ENCODE results near the gene COL18A1.

COL18A1 gene

DNA sequence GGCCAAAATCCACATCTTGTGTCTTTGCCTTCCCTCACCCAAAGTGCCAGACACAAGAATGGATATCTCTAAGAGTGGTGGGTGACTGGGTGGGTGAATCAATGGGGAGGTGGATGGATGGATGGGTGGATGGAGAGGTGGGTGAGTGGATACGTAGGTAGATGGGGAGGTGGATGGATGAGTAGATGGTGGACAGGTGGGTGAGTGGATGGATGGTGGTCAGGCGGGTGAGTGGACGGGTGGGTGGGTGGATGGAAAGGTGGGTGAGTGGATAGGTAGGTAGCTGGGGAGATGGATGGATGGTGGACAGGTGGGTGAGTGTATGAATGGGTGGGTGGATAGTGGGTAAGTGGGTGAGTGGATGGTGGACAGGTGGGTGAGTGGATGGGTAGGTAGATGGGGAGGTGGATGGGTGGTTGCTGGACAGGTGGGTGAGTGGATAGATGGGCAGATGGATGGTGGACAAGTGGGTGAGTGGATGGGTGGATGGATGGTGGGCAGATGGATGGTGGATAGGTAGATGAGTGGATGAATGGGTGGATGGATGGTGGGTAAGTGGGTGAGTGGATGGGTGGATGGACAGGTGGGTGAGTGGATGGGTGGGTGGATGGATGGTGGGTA is 103.0 kb downstream of the COL18A1 start:
- DNase-seq (ENCODE audit: low read depth): no peak

GRCh38 chr21:45508607-45509565 is 103.9 kb downstream of the COL18A1 start:
- DNase-seq (ENCODE audit: low read depth): no peak

DNA sequence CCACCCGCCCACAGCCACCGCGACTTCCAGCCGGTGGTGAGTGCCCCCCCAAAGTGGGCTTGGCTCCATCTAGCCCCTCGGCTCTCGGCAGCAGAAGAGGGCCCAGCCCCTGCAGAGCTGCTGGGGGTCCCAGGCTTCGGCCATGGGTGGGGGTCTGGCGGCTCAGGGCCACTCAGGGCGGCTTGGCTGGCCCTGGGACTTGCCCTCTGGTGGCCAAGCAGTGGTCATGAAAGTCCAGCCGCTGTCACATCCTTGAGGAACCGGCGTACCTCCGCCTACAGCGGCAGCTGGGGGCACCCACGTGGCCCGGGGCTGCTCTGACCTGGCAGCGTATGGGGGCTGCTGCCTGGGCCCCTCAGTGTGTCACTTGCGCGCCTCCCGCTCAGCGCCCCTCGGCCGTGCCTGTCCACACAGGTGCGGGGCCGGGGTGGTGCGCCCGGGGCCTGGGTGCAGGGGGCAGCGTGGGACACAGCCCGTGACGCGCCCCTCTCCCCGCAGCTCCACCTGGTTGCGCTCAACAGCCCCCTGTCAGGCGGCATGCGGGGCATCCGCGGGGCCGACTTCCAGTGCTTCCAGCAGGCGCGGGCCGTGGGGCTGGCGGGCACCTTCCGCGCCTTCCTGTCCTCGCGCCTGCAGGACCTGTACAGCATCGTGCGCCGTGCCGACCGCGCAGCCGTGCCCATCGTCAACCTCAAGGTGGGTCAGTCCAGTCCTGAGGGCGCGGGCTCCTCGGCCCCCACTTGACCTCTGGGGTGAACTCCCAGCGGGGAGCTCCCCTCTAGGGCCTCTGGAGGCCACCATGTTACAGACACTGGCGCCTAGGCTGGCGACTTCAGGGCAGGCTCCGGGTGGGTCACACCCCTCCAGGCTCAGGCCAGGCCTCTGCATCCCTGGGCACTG is 104.9 kb downstream of the COL18A1 start:
- DNase-seq (ENCODE audit: low read depth): no peak

- no peak for DNase-seq (ENCODE audit: low read depth)
Observed at GRCh38 chr21:45510466-45510955, 105.5 kb downstream of the COL18A1 start.

DNA sequence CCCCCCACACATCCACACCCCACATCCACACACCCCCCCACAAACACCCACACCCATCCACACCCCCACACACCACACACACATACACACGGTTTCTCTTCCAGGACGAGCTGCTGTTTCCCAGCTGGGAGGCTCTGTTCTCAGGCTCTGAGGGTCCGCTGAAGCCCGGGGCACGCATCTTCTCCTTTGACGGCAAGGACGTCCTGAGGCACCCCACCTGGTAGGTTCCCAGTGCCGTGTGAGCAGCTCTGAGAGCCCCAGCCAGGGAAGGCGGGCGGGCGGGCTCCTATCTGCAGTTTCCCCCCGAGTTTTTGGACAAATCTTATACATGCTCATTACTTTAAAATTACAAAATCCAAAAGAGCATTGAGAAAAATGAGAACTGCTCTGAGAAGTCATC is 106.0 kb downstream of the COL18A1 start:
- no peak for DNase-seq (ENCODE audit: low read depth)

- DNase-seq (ENCODE audit: low read depth): no peak
Observed at GRCh38 chr21:45511661-45512431, 106.9 kb downstream of the COL18A1 start.

- no peak for DNase-seq (ENCODE audit: low read depth)
Observed at GRCh38 chr21:45512626-45513002, 107.6 kb downstream of the COL18A1 start.

- DNase-seq (ENCODE audit: low read depth): no peak
Observed at GRCh38 chr21:45513003-45513717, 108.2 kb downstream of the COL18A1 start.

DNA sequence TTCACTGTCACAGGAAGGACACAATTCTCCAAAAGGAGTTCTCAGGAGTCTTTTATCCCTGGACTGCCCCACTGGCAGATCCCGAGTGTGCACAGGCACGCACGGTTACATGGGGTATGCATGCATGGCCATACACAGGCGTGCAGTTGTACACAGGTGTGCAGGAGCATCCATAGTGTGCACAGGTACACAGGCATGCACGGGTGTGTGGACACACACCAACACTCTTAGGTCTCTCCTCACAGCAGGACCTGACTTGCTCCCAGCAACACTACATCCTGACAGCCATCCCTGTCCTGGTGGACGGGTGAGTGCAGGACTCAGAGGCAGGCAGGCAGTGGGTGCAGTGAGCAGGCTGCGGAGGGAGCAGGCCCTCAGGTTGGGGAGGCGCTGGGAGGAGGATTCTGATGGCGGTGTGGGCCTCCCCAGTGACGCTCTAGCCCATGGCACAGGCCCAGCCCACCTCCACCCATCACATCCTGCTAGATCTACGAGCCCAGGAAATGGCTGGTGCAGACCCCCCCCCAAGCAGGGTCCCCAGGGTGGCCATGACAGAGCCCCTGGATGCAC is 108.9 kb downstream of the COL18A1 start:
- no peak for DNase-seq (ENCODE audit: low read depth)

DNA sequence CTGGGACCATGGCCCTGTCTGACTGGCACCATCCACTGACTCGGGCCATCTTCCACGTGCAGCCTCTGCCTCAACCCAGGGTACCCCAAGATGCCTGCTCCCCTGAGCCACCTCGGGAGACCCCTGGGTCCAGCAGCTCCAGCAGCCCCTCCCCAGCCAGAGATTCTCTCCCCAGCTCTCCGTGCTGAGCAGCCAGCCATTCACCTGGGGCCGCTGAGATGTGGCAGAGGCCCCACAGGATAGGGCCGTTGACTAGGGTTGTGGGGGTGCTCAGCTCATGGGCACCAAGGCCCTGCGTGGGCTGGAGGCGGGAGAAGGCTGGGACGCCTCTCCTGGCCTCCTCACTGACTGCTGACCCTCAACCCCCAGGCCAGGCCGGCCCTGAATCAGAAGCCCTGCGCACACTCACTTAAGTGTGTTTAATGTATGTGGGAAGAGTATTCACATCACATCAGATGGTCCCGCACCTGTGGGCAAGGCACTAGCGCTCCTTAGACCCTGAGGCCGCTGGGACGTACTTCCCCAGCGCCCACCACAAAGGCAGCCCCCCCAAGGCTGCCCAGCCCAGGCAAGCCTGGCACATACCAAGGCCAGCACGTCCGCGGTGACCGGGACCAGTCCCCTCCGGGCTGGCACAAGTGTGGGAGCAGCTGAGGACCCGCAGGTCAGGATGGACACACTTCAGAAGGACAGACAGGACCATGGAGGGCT is 109.5 kb downstream of the COL18A1 start:
- no peak for DNase-seq (ENCODE audit: low read depth)

GRCh38 chr21:45515241-45516061 is 110.5 kb downstream of the COL18A1 start:
- DNase-seq (ENCODE audit: low read depth): no peak

DNA sequence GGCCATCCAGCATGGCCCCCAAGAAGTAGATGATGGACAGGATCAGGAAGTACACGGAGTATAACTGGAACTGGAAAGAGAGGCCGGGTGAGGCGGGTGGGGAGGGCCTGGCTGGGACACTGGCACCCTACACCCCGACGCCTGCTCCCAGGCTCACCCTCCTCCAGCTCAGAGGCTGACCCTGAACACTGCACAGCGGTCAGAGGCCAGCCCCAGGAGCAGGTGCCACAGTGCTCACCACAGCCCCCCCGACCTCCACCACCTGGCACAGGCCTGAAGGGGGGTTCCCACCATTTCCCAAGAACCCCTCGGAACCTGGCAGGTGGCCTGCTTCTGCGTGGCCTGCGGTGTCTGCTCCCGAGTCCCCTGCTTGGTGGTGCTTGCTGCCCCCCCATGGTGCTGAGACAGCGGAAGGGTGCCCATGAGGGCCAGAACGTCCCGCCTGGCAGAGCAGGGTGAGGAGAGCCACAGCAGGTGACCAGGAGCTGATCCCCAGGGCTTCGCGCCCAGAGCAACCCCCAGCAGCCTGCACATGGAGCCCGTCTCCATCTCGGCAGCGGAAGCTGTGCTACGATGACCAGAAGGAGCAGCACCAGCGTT is 111.2 kb downstream of the COL18A1 start:
- no peak for DNase-seq (ENCODE audit: low read depth)

DNA sequence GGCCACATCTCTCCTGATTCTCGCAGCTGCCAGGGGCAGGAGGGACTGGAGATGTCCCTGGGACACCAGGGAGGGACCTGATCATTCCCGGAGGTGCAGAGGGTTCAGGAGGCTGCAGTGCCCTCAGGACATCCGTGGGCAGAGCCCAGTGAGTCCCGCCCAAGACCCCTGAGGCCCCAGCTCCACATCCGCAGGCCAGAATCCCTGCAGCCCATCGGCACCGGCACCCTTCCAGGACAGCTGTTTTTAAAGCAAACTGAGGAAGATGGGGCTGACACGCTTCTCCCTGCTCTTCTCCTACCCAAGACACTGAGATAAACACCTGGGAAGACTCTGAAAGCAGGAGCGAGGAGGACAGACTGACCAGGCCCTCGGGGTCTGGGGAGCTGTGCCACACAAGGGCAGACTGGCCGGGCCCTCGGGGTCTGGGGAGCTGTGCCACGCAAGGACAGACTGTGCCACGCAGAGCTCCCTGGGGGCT is 111.7 kb downstream of the COL18A1 start:
- DNase-seq (ENCODE audit: low read depth): no peak

DNA sequence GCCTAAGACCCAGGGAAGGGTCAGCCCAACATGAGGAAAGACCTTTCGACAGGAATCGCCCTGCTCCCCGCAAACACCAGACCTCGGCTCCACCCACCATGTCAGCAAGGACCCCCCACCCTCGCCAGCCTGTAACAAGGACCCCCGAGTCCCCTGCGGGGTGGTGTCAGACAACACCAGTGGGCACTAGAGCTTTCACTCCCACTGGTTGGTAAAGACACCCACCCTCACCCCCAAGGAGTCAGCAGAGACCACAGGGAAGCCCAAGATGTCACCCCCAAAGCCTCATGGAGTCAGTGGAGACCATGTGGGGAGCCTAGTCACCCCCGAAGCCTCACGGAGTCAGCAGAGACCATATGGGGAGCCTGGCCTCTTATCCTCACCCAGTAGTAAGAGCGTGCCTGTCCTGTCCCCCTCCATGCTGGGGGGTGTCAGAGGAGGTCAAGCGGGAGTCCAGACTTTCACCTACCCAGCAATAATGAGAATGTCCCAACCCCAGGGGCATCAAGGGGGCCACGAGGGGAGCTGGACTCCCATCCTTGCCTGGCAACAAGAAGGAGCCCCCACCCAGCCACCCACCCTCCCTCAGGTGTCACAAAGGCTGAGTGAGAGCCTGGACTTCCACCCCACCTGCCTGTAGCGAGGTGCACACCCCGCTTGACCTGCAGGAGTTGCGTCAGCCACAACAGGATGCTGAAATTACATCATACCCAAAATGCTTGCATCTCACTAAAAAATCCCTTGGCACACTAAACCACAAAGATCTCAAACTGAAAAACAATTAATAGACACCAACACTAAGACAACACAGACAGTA is 112.5 kb downstream of the COL18A1 start:
- DNase-seq (ENCODE audit: low read depth): no peak

DNA sequence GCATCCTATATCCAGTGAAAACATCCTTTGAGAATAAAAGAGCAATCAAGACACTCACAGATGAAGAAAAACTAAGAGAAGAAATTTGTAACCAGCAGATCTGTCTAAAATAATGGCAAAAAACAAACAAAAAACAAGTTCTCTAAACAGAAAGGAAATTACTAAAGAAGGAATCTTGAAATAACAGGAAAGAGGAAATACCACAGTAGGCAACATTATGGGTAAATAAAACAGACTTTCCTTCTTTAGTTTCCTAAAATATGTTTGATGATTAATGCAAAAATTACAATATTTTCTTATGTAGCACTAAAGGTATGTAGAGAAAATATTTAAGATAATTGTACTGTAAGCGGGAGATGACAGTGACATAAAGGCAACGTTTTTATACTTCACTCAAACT is 113.8 kb downstream of the COL18A1 start:
- no peak for DNase-seq (ENCODE audit: low read depth)

GRCh38 chr21:45519182-45519581 is 114.2 kb downstream of the COL18A1 start:
- DNase-seq (ENCODE audit: low read depth): no peak

DNA sequence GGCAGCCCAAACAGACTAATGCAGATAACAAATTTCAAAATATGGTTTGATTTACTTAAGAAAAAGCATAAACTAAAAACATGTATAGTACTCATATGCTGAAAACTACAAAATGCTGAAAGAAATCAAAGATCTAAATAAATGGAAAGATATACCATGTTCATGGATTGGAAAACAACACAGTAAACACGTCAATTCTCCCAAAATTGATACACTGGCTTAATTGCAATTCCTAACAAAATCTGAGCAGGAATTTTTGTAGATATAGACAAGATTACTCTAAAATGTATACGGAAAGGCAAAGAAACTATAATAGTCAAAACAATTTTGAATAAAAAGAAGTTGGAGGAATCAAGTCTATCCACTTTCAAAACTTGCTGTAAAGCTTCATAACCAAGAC is 116.3 kb downstream of the COL18A1 start:
- DNase-seq (ENCODE audit: low read depth): no peak

Measured in activated T-helper 9 cell treated with anti-CD3 and anti-CD28 coated beads, Interleukin-2, amount 50 U/mL, for 16 hours (primary cell).